NCI-H2227 treated with DMSO at 0.1 percent for 48 hours (cell line): ENCODE data around the gene ARHGAP44.

ENCODE experiments used
- DNase-seq: peaks from one replicate; lab custom pipeline; 2025; lab: John Stamatoyannopoulos, UW

The ARHGAP44 gene

DNA sequence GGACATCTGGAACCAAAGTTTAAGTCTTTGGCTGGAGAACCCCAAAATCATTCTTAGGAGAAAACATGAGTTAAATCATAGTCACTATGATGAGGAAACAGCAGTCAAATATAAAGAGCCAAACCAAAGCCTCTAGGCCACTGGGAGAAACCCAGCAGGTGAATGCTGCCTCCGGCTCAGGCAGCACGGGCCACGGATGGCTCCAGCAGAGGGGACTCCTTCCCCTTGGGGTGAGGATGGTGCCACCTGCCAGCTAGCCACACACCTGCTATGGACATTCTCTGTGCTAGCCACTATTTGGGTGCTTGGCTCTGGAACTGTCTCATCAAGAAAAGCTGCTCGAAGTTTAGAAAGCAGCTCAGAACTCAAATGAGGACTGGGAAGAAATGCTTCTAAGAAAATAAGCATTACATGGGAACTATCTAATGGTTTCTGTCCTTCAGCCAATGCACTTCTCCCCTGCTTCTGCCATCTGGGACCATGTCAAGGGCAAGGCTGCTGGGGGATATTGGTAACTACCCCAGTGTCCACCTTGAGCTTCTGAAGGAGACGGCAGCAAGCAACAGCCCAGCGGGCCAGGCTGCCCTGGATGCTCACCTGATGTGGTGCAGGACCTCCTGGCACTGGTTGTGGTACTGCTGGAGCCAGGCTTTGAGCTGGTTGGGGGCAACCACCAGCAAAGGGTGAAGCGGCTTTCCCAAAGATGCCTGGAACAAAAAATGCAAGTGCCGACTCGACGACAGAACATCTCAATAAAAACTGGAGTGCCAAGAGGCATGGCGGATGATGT, 206.0 kb downstream of the ARHGAP44 start:
- DNase-seq: no peak

DNA sequence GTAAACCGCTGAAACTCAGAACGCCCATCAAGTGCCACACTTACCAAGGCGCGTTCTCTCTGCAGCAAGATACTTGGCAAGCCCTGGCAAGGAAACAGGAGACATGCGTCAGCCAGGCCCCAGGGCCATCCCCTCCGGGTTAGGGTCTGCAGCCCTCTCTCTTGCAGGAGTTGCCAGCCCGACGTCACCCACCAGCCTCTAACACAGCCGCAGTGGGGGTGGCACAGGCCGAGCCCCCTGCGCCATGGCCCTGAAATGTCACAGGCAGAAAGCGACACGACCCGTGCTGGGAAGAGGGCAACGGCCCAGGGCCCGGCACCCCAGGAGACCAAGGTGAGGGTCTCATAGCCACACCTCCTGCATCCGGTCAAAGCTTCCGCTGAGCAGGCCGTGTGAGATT, 206.6 kb downstream of the ARHGAP44 start:
- no peak for DNase-seq

DNA sequence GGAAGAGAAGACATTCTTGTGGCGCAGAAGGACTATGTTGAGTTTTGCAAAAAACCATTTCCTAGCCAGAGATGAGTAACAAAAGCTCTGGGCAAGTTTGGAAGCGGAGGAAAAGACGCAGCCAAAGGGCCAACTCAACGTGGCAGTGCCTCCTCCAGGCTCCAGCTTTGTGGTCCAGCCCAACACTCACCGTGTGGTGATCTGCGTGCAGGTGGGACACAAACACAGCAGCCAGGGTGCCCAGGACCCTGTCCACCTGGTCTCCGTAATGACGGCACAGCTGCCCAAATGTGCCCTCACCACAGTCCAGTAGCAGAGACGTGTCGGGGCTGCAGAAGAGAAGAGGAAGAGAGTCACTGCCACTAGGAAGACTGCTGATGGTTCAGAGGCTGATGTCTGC, 207.1 kb downstream of the ARHGAP44 start:
- no peak for DNase-seq

DNA sequence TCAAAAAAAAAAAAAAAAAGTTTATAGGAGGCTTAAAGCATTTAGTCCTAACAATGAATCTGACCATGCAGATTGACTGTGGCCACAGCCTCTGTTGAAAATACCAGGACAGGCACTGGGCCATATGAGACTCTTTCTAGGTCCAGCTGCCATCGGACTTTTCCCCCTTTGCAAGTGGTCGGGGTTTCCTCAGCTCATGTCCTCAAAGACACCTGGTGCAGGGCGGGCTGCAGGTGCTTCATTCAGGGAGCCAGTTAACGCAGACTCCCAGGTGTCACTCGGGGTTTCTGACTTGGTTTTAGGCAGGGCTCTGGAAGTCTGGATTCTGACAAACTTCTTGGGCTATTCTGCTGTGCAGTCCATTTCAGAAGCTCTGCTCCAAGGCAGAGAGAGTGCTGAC, 207.6 kb downstream of the ARHGAP44 start:
- DNase-seq: no peak

DNA sequence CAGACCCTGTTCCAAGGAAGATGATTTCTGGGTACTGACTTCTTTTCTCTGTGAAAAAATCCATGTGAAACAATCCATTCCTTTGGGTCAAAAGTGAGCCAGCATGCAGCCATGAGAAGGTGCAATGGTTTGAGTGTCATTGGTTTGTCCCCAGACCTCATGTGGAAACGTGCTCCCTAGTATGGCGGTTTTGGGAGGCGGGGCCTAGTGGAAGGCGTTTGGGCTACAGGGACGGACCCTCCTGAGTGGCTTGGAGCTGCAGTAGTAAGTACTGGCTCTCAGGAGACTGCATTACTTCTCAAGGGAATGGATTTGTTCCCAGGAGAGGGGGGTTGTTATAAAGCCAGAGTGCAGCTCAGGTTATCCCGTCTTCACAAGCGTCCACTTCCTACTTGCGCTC, 209.2 kb downstream of the ARHGAP44 start:
- no peak for DNase-seq

DNA sequence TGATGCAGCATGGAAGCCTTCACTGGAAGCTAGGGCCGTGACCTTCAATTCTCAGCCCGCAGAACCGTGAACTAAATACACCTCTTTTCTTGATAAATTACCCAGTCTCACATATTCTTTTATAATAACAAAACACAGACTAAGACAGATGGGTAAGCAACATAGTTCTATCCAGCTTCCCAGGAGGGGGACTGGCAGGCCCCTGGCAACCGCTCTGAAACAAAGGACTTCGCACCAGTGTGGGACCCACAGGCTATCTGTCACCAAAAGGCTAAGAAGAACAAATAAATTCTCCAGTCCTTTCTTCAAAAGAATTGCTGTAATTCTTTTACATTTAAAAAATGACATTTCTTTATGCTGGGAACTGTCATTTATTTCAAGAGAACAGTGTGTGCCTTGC, 209.6 kb downstream of the ARHGAP44 start:
- no peak for DNase-seq

DNA sequence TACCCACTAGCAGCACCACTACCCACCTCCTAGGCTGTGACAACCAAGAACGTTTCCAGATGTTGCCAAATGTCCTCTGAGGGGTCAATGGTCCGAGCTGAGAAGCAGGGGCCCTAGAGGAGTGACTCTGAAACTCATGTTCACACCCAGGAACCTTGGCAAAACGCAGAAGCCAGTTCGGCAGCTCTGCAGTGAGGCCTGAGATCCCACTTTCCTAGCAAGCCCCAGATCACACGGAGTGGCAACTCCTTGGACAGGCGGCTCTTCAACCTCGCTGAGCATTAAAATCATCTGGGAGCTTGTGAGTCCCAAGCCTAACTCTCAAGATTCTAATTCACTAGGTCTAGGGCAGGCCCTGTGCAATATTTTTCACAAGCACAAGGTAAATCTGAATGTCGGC, 211.3 kb downstream of the ARHGAP44 start:
- DNase-seq: no peak

DNA sequence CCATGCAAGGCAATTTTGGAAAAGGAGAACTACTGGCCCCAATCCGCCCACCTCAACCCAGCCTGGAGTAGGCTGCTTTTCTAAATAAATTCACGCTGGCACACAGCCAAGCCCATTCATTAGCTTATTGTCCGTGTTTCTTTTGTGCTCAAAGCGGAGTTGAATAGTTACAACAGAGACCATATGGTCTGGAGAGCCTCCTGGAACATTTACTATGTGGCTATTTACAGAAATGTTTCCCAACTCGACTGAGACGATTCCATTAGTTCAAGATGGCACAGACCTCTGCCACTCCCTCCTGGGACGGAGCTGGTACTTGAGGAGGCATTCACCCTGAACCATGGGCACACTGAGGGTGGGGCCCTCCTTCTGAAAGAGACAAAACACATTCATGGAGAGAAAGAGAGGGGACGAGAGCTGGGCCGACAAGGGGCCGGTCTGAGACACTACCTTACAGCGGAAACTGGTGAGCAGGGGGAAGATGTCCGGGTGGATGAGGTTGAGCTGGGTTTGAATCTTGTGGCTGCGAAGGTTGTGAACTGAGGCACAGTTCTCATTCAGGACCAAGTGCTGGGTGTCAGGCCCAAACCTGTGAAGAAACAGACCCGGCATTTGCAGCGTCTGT, 212.8 kb downstream of the ARHGAP44 start:
- peak; percentile 48 for DNase-seq

DNA sequence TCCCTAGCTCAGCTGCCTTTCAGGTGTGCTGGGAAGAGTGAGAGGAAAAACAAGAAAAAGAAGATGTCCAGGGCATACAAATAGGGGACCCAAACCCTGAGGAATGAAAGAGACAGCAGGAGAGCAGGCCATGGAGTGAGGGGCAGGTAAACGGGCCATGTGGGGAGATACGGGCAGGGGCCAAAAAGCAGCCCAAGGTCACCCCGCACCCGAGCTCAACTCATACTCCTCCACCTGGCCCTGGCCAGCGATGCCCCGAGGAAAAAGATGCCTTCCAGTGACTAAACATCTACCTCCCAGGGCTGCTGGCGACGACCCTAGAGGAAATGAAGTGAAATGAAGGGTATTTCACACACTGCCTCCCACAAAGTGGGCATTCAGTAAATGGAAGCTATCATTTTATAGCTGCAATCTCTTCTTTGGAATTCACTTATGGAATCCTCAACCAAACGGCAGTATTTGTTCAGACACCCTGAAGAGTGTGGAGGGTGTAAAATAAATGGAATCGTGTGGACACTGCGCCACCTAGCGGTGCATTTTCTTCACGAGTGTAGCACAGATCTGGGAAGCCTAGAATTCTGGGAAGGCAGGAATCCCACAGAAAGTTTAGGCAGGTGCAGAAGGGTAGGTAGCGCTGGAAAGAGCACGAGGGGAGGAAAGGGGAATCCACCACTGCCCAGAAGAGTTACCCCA, 213.6 kb downstream of the ARHGAP44 start:
- DNase-seq: peak; percentile 39

DNA sequence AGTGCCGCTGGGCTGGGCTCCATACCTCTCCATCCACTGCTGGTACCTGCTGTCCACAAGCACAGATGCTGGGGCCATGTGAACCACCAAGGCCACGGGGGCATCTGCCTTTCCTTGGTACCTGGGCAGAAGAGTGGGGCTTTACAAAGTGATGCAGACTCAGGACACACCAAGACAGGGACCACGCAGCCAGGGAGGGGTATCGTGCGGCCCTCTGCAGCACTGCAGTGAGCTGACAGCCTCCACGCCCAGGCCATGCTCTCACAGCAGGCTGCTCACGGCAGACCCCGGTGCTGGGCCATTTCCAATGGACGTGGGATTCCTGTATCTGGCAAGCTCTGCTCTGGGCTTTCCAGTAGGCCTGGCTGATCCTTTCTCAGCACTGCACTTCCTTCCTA, 214.2 kb downstream of the ARHGAP44 start:
- DNase-seq: no peak

DNA sequence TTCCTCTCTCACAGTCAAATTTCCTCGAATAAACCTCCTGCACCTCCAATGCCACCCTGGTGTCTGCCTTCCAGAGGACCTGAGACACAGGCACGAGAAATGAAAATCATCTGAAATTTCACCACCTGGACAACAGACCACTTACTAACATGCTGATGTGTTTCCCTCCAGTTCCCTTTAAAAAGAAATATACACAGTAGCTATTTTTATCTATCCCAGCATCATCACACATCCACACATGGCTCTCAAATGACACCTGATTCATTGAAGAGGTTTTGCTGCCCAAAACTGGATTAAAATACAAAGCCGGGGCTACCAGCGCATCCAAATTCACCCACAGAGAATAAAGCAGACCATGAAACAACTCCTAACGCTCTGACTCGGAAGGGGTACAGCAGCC, 214.6 kb downstream of the ARHGAP44 start:
- DNase-seq: no peak

DNA sequence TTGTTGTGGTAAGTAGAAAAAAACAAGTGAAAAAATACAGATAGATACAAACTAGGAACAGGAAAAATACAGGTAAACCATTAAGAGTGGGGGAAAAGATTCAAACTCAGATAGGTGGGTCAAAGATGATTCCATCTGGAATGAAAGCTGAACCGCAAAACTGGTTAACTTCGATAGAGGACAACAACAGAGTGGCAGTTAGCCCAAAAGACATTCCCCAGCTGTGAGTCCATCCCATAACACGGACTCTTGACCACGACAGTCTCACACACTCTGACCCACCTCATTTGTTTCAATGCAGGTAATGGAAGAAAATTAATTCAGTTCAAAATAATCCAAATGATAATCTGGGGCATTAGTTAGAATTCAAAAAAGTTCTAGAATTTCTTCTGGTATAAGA, 215.0 kb downstream of the ARHGAP44 start:
- DNase-seq: no peak

DNA sequence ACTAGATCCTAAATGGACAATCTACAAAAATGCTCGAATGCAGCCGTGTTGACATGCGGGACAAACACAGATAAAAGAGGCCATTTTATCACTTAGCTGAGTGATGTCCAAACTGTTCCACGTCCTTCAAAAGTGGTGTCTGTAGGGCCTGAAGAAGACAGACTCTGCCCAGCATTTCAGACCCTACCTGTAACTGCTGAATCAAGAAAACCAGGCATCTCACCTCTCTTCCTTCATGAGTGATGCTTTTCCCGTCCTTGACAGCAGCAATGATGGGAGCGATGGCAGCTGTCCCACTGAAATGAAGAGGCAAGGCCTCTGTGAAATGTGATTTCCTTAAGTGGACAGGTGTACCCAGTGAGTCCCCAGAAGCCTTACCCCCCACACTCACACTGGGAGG, 216.2 kb downstream of the ARHGAP44 start:
- DNase-seq: no peak

DNA sequence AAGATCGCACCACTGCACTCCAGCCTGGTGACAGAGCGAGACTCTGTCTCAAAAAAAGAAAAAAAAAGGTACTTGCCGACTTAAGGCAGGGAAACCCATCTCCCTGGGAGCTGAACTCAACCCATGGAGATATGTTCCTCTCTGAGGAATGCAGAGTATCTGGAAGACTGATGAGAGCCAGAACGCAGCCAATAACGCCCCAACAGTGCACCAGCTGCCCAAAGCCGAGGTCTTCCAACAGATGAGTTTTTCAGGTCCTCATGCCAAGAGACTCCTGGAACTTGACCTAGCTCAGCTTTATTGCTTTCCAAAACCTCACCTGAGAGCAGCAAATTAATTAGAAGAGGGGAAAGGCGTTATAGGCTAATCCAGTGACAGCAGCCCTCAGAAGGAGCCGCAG, 219.2 kb downstream of the ARHGAP44 start:
- no peak for DNase-seq

DNA sequence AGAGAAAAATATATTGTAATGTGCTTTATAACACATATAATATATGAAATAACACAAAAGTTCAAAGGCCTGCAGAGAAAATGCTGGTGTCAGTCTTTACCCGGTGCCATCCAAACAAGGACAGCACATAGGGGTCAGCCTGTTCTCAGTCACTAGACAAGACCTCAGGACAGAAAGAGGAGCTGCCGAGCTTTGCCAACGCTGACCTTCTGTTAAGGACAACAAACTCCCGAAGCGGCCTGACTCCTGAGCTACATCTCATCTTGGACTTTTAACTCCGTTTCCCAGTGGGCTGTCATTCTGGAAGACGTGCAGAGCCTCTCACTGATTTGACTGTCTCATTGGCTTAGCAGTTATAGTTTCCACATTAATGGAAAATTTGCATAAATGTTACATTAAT, 221.7 kb downstream of the ARHGAP44 start:
- DNase-seq: no peak

DNA sequence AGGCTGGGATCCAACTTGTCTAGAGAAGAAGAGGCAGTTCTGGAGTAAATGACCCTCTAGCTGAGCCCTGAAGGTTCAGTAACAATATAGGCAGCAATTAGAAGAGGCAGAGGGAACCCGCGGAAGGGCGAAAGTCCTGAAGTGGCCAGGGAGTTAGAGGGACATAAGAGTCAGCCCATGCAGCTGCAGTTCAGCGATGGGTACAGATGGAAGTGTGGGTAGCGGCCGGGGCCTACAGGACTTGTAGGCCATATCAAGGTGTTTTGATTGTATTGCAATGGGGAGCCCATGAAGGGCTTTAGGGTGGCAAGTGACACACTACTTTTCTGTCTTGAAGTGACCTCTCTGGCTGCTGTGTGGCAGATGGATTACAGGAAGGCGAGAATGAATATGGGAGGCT, 225.5 kb downstream of the ARHGAP44 start:
- DNase-seq: no peak

DNA sequence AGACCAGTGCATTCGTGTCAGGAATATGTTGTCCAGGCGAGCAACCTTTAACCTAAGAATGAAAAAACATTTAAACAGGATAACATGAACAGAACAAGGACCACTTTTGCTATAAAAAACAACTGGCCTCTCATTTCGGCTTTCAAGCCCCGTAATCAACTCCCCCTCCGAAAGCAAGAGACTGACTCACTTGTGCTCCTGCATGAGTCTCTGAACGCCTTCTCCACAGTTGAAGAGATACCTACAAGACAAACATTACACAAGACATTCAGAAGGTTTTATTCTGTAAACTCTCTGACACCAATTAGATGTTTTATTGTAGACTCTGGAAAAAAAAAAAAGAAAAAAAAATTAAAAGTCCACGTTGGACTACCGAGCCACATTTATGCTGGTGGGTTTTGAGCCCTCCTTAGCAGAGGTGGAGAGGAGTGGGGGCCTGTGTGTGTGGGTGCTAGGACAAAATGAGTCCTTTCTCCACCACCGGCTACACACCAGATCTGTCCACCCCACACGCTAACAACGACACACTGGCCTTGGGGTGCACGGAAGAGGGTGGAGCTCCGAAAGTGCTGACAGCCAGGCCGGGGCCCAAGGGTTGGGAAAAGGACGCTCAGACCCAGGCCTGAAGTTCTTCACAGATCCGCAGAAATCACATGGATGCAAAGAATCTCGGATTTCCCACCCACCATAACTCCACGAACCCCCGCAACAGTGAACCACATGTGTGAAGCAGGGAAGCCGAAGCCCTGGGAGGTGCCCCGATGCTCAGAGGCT, 227.8 kb downstream of the ARHGAP44 start:
- DNase-seq: no peak

DNA sequence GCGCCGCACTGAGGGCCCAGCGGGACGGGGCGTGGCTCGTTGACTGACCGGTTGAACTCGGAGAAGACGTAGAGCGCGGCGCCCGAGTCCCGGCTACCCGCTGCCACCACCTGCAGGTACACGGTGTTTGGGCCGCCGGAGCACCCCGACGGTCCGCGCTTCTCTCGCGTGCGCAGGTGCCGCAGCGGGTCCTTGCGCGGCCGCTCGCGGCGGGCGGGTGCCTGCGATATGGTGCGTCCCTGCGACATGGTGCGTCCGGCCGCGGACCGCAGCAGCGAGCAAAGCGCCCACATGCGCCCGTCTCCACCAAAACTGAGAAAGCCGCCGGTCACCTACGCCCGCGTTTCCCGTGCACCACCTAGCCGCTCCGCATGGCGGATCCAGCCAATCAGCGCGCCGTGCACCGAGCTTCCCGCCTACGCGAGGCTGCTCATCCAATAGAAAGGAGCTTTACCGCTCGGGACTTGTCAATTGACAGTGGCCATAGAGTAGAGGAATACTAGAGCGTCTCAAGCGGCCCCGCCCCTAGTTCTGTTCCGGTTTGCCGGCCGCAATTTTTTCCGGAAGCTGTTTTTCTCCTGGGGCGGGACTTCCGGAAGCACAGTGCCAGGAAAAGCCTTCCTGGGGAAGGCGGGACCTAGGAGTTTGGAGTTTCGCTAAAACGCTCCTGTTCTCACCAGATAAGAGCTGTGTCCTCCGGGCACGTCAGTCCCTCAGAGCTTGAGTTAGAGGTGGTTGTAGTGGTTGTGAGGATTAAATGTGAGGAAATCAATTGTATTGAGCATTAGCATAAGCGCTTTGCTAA, 228.6 kb downstream of the ARHGAP44 start, which contains the start of gene ELAC2:
ELAC2 (minus strand) TSS at position 373 of the 805 bp plus-strand sequence; CDS start at position 293, 80 bp downstream.
- DNase-seq: peak; percentile 97

DNA sequence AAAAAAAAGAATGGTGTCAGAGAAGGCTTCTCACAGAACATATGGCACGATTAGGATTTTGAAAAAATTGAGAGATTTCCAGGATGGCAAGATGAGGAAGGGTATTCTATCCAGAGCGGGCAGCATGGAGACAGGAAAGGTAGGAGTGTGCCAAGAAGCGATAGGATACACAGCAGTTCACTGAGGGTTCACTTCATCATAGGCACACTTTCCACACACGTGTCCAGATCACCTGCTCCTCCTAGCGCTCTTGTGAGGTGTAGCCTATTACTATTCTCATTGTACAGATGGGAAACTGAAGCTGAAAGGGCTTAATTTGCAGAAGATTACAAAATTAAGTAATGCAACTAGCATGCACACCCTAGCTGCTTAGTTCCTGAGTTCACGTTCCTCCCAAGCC, 234.7 kb downstream of the ARHGAP44 start:
- no peak for DNase-seq

DNA sequence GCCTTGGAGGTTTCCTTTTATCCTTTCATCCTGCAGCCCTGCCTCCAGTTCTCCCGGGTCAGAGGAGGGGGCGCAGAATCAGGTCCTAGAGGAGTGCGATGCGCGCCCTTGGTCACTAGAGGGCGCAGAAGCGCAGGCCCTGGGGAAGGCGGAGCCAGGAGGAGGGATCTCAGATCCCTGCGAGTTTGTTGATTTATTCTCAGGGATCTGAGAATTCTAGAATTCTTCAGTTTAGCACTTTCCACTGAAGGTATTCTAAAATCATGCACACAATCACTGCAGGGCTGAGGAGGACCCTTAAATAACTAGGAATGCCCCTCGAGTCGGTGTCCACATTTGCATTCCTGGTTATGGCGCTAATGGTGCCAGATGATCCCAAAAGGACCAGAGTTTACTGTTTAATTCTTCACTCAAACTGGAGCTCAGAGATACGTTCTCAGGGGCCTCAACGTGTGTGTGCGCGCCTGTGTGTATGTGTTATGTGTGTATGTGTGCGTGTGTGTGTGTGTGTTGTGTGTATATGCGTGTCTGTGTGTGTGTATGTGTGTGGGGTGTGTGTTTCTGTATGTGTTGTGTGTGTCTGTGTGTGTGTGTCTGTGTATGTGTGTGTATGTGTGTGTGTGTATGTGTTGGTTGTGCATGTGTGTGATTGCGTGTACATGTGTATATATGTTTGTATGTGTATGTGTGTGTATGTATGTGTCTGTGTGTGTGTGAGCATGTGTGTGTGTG, 235.4 kb downstream of the ARHGAP44 start:
- peak; percentile 34 for DNase-seq

DNA sequence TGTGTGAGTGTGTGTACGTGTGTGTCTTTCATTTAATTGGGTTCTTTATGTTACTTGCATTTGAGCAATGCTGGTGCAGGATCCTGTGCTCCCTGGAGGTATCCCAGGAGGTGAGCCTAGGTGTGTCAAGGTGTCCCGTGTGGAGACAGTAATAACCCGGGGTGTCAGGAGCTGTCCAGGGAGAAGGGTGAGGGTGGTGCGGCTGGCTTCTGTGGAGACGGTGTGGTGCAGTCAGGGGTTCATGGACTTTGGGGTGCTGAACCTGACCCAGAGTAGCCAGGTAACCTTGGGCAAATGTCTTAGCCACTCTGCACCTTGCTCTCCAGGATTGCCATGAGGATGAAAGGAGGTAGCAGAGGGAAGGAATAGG, 235.9 kb downstream of the ARHGAP44 start:
- no peak for DNase-seq
